ENCODE measurements around the gene ZFAND2A. TPM values are rescaled to one million over a fixed set of nuclear protein-coding genes. Genes with fewer than 3 reads are reported as not detected.
A peak's percentile ranks its signal among the peaks of the same experiment; 100 is the strongest.

The ZFAND2A gene
- total RNA-seq, 1 donor from 2014 or later: 14.8 TPM

DNA sequence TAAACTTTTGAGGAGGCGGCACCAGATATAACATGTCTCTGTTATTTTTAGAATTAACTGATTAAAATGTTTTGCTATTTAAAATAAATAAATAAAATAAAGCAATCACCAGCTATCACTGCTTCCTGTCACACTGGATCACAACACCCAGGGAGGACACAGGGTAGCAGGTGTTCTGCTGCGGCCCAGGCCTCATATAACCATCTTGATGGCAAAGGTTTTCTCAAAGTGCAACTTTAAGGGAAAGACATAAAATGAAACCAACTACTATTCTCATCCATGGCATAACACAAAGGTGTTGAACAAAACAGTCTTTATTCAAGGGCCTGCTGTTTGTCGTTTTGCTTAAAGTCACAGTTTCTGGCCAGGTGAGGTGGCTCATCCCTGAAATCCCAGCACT, 48.8 kb downstream of the ZFAND2A start:
- H3K4me3 ChIP-seq: no peak overlapping the region
- H3K4me1 ChIP-seq: no peaks in the 10 kb centered on the region
- H3K9me3 ChIP-seq: no peaks in the 10 kb centered on the region
- intact Hi-C loops (cut with DNase I): no loop called here
- DNase-seq (peak; percentile 3), ATAC-seq (no peak)
- H3K27ac ChIP-seq: no peak overlapping the region
- TF ChIP-seq, protein P1, sequence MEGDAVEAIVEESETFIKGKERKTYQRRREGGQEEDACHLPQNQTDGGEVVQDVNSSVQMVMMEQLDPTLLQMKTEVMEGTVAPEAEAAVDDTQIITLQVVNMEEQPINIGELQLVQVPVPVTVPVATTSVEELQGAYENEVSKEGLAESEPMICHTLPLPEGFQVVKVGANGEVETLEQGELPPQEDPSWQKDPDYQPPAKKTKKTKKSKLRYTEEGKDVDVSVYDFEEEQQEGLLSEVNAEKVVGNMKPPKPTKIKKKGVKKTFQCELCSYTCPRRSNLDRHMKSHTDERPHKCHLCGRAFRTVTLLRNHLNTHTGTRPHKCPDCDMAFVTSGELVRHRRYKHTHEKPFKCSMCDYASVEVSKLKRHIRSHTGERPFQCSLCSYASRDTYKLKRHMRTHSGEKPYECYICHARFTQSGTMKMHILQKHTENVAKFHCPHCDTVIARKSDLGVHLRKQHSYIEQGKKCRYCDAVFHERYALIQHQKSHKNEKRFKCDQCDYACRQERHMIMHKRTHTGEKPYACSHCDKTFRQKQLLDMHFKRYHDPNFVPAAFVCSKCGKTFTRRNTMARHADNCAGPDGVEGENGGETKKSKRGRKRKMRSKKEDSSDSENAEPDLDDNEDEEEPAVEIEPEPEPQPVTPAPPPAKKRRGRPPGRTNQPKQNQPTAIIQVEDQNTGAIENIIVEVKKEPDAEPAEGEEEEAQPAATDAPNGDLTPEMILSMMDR (IDR thresholded peaks at IDR 0.05): no peak
- no peaks in the 10 kb centered on the region for H3K36me3 ChIP-seq
- no peaks in the 10 kb centered on the region for H3K27me3 ChIP-seq (ENCODE audit: low read depth)

GRCh38 chr7:1110358-1110757, 49.6 kb downstream of the ZFAND2A start:
- ATAC-seq (no peak), DNase-seq (peak; percentile 10)
- Histone ChIP-seq H3K4me3 (no peak overlapping the region), H3K36me3 (no peaks in the 10 kb centered on the region), H3K27ac (no peak overlapping the region), H3K4me1 (no peaks in the 10 kb centered on the region), H3K27me3 (ENCODE audit: low read depth) (no peaks in the 10 kb centered on the region), H3K9me3 (no peaks in the 10 kb centered on the region)
- TF ChIP-seq, protein P1 (IDR thresholded peaks at IDR 0.05): no peak
- intact Hi-C loops (cut with DNase I): no loop called here

DNA sequence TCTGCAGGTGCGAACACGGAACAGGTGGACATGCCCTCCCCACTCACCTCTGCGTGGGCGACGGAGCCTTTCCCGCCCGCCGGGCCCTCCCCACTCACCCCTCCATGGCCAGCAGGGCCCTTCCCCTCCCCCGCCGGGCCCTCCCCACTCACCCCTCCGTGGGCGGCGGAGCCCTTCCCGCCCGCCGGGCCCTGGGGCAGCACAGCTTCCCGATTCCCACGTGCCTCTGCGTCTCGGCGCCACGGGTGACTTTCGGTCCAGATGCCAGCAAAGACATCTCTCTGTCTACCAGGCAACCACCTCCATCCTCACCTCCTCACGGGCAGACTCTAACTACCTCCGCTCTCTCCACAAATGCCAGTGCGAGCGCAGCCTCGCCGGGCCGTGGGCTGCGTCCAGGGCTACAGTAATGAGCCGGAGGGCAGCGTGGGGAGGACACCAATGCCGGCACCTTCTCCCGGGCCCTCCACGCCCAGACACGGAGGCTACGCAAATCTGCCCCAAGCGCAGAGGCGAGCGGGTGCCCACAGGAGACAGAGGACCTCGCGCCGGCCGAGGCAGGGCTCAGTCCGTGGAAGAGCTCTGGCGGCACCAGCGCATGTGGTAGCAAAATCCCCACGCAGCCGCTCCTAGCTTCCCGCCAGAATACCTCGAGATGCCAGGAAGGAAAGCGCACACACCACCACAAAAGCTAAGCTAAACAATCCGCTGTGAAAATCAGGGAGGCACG, 50.2 kb downstream of the ZFAND2A start:
- no peak for DNase-seq
- Histone ChIP-seq H3K4me3 (no peak overlapping the region), H3K36me3 (no peaks in the 10 kb centered on the region), H3K4me1 (no peaks in the 10 kb centered on the region), H3K9me3 (no peaks in the 10 kb centered on the region), H3K27ac (no peak overlapping the region), H3K27me3 (ENCODE audit: low read depth) (no peaks in the 10 kb centered on the region)
- intact Hi-C loops (cut with DNase I): no loop called here
- TF ChIP-seq, protein P1 (IDR thresholded peaks at IDR 0.05): no peak
- no peak for ATAC-seq

- TF ChIP-seq, protein P1 (IDR thresholded peaks at IDR 0.05): no peak
- Histone ChIP-seq H3K9me3 (no peaks in the 10 kb centered on the region), H3K4me3 (no peak overlapping the region), H3K4me1 (no peaks in the 10 kb centered on the region), H3K27me3 (ENCODE audit: low read depth) (no peaks in the 10 kb centered on the region), H3K27ac (no peak overlapping the region), H3K36me3 (no peaks in the 10 kb centered on the region)
- ATAC-seq: peak; percentile 58 to 82
- intact Hi-C loops (cut with DNase I): no loop called here
- peak; percentile 42 for DNase-seq
Measured at GRCh38 chr7:1108264-1108920, 51.6 kb downstream of the ZFAND2A start.

- intact Hi-C loops (cut with DNase I): no loop called here
Measured at GRCh38 chr7:1106793-1107421, 53.1 kb downstream of the ZFAND2A start.

More at GRCh38 chr7:1106793-1107421, 53.1 kb downstream of the ZFAND2A start:
- H3K9me3 ChIP-seq: no peaks in the 10 kb centered on the region
- no peaks in the 10 kb centered on the region for H3K27me3 ChIP-seq (ENCODE audit: low read depth)
- H3K4me1 ChIP-seq: no peaks in the 10 kb centered on the region
- no peak overlapping the region for H3K27ac ChIP-seq
- ATAC-seq (no peak), DNase-seq (peak; percentile 37)
- H3K36me3 ChIP-seq: no peaks in the 10 kb centered on the region
- H3K4me3 ChIP-seq: no peak overlapping the region
- TF ChIP-seq, protein P1 (IDR thresholded peaks at IDR 0.05): no peak

All from lower lobe of right lung (tissue), 2 donors.